Measurements from ENCODE around the gene PADI1. TPM values are rescaled to one million over a fixed set of nuclear protein-coding genes. Genes with fewer than 3 reads are reported as not detected.
A peak's percentile ranks its signal among the peaks of the same experiment; 100 is the strongest.

PADI1 gene
- total RNA-seq, 2 donors from 2014 or later = not detected

DNA sequence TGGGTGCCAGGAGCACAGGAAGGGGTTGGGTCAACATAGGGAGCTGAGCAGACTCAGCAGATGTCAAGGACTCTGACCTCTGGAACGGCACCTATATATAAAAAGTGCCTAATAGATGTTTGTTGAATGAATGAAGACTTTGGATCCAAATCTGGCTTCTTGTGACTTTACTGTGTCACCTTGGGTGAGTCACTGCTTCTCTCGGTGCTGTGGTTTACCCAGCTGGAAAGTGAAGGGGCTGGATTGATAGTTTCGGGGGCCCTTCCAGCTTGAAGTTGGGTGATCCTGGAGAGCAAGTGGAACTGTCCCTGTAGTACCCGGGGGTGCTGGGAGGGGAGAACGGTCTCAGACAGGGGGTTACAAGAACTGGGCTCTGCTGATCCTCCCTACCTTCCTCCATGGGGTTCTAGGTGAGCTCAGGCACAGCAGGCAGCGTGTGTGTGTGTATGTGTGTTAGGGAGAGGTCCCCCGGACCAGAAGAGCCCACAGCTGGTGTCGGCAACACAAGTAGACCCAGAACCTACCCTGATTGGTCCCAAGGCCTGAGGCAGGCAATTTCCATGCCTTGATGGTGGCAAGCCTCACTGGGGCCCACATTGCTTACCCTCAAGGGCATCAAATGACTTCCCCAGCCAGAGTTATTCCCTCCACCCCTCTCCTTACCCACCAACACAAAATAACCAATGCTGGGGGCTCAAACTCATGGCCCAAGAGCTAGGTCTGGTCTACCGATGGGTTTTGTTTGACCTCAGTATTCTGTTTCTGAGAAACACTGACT is 5.5 kb upstream of the PADI1 start:
- ATAC-seq (replicated peaks) = peak; percentile 53
- Mint-ChIP-seq H3K27me3 (peaks cover 11% of the 10 kb centered on the region), H3K4me1 (peaks cover 35% of the 10 kb centered on the region), H3K36me3 (ENCODE audit: low read depth) (no peaks in the 10 kb centered on the region), H3K27ac (no peak overlapping the region), H3K4me3 (no peak overlapping the region), H3K9me3 (no peaks in the 10 kb centered on the region)

DNA sequence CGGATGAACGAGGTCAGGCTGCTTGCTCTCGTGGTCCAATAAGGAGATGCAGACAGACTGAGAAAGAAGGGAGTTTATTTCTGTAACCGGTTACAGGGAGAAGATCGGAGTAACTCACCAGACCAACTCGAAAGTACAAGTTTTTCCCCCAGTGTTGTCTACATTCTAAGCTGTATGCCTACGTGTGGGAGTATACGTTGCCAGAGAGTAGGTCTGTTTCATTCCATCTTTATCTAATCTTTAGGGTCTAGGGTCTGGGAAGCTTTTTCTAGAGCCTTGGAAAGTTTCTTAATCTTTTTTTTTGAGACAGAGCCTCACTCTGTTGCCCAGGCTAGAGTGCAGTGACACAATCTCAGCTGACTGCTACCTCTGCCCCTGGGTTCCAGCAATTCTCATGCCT is 4.7 kb upstream of the PADI1 start:
- Mint-ChIP-seq H3K27me3 (peaks cover 13% of the 10 kb centered on the region), H3K9me3 (no peaks in the 10 kb centered on the region), H3K4me1 (peaks cover 34% of the 10 kb centered on the region), H3K27ac (no peak overlapping the region), H3K36me3 (ENCODE audit: low read depth) (no peaks in the 10 kb centered on the region), H3K4me3 (no peak overlapping the region)
- no peak for ATAC-seq (replicated peaks)

DNA sequence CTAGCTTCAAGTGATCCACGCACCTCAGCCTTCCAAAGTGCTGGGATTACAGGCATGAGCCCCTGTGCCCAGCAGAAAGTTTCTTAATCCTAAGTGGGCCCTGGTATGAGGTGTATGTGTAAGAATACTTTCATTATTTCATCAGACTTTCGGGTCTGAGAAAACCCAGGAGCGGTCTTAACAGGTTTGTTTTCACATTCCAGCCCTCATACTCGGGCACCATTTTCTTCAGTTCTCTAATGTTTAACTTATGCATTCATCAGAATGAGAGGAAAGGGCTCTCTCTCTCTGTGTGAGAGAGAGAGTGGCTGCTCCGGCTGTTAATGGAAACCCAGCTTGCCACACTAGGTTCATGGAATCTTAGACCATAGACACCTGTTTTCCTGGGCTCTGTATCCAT is 4.2 kb upstream of the PADI1 start:
- no peaks in the 10 kb centered on the region for H3K9me3 Mint-ChIP-seq
- no peaks in the 10 kb centered on the region for H3K36me3 Mint-ChIP-seq (ENCODE audit: low read depth)
- peak overlapping the region; percentile 74 for H3K27ac Mint-ChIP-seq
- H3K4me1 Mint-ChIP-seq = peaks cover 34% of the 10 kb centered on the region
- no peak for ATAC-seq (replicated peaks)
- H3K4me3 Mint-ChIP-seq = peak overlapping the region; percentile 64
- H3K27me3 Mint-ChIP-seq = peaks cover 16% of the 10 kb centered on the region

DNA sequence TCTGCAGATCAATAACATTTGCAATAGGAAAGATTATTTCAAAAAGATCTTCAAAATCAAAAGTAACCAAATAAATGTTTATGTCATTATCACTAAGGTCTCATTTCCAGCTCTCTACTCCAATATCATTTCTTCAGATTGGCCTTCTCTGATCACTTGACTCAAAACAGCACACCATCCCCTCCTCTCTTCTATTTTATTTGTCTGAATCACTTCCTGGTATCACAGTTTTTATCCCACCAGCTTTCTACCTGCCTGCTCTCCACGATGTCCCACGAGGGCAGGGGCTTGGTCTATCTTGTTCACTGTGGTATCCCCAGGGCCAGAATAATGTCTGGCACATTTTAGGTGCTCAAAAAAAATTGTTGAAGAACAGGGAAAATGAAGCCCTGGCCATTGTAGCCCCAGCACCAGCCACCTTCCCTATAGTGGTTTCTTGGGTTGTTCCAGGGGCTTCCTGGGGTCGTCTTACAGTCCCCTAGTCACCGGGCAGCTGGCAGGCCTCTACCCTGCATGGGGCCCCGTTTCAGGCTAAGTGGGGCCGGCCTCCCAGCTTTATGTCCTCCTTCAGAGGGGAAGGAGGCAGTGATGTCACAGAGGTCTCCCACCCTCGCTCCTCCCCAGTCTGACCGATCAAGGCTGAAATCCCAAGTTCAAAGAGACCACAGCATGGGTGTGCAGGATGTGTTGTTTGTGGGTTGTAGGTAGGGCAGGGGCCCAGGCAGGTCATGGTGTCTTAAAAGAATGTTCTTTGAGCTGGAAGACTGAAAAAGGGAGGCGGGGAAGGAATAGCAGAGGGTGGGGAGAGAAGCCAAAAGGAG is 3.5 kb upstream of the PADI1 start:
- Mint-ChIP-seq H3K27me3 (peaks cover 17% of the 10 kb centered on the region), H3K36me3 (ENCODE audit: low read depth) (no peaks in the 10 kb centered on the region), H3K27ac (peak overlapping the region; percentile 74), H3K4me1 (peaks cover 34% of the 10 kb centered on the region), H3K4me3 (peak overlapping the region; percentile 64), H3K9me3 (no peaks in the 10 kb centered on the region)
- ATAC-seq (replicated peaks) = peak; percentile 69

DNA sequence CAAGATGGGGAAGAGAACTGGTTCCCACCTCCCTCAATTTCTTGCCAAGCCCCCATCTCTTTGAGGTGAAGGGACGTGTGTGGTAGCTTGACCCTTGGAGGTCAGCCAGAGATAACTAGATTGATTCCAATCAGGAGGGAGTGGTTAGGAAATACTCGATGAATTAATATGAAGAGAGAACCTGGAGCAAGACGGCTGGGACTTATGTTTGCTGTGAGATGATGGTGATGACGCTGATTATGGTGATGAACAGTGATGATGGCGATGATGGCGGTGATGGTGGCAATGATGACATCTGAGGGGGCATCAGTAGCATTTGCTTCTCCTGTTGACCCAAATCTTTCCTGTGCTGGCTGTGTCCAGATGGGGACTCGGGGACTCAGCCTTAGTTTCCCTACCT is 724 bp downstream of the PADI1 start:
- H3K4me1 Mint-ChIP-seq = peaks cover 35% of the 10 kb centered on the region
- ATAC-seq (replicated peaks) = no peak
- H3K9me3 Mint-ChIP-seq = no peaks in the 10 kb centered on the region
- peaks cover 18% of the 10 kb centered on the region for H3K27me3 Mint-ChIP-seq
- no peaks in the 10 kb centered on the region for H3K36me3 Mint-ChIP-seq (ENCODE audit: low read depth)
- H3K27ac Mint-ChIP-seq = no peak overlapping the region
- no peak overlapping the region for H3K4me3 Mint-ChIP-seq

DNA sequence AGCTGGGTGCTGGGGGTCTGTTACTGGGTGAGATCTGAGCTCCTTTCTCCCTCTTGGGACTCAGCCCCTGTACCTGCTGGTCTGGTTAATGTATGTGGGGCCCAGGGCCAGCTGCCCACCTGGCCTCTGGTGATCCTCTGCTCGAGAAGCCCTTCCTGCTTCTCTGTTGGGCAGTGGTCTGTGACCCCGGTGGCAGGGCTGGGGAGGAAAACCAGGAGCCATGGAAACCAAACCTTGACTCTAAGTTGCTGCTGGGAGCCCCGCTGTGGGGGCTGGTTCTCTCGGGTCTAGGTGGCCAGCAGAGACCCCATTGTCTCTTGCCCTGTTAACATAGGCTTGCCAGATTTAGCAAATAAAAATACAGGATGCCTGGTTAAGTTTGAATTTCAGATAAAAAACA is 1.3 kb downstream of the PADI1 start:
- ATAC-seq (replicated peaks) = no peak
- Mint-ChIP-seq H3K4me1 (peaks cover 31% of the 10 kb centered on the region), H3K36me3 (ENCODE audit: low read depth) (no peaks in the 10 kb centered on the region)

DNA sequence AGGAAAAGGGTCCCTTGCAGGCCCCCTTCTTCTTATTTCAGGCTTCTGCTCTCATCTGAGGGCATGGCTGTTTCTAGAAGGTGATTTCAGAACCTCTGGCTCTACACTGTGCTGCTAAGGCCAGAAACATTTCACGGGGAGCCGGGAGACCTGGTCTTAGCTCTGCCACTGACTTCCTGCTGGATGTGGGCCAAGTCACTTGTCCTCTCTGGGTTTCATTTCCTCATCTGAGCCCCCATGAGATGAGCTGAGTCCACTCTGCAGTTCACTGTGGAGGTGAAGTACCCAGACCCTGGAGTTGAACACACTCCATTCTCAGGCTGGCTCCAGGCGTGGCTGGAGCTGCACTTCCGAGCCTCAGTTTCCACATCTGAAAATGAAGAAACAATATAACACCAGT is 2.1 kb downstream of the PADI1 start:
- no peak for ATAC-seq (replicated peaks)
- Mint-ChIP-seq H3K4me1 (peaks cover 22% of the 10 kb centered on the region), H3K4me3 (no peak overlapping the region), H3K9me3 (no peaks in the 10 kb centered on the region), H3K36me3 (ENCODE audit: low read depth) (no peaks in the 10 kb centered on the region), H3K27ac (no peak overlapping the region), H3K27me3 (peaks cover 18% of the 10 kb centered on the region)

More for the DNA sequence above, 1.3 kb downstream of the PADI1 start:
- peaks cover 18% of the 10 kb centered on the region for H3K27me3 Mint-ChIP-seq
- no peak overlapping the region for H3K27ac Mint-ChIP-seq
- no peaks in the 10 kb centered on the region for H3K9me3 Mint-ChIP-seq
- no peak overlapping the region for H3K4me3 Mint-ChIP-seq

DNA sequence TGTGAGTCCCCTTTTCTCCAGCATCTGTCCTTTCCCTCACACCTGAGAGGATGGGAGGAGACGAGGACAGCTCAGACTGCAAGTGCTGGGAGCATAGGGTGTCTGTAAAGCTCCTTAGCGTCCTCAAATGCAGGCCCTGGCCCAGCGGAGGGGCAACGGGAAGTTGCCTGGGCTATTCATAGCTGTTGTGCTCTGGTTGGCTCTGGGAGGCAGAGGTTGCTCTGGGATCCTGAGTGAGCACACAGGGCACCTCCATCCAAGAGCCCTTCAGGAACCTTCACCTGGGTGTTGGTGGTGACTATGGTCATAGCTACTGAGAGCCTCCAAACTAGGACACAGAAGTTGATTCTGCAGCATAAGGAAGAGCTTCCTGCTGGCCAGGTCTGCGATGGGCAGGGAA is 2.6 kb downstream of the PADI1 start:
- Mint-ChIP-seq H3K27me3 (peaks cover 22% of the 10 kb centered on the region), H3K36me3 (ENCODE audit: low read depth) (no peaks in the 10 kb centered on the region), H3K9me3 (no peaks in the 10 kb centered on the region), H3K27ac (no peak overlapping the region), H3K4me1 (peaks cover 23% of the 10 kb centered on the region), H3K4me3 (no peak overlapping the region)
- ATAC-seq (replicated peaks) = peak; percentile 5

DNA sequence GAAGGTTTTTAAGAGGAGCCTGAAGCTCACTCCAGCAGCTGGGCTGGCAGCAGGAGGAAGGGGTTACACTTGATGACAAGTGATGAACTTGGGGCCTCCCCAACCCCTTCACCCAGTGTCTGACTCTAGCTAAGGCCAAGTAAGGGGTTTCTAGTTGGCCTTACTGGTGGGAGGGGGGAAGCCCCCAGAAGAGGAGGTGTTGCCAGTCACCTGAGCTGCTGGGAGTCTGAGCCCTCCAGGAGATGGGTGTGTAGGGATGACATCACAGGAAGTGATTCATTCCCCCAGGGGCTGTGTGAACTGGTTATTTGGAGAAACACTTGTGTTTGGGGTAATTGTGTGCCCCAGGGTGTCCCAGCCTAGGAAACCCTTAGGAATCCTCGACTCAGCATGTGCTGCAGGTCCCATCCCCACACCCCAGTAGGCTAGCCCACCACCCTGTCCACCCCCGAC is 3.1 kb downstream of the PADI1 start:
- Mint-ChIP-seq H3K9me3 (no peaks in the 10 kb centered on the region), H3K27me3 (peaks cover 26% of the 10 kb centered on the region), H3K27ac (no peak overlapping the region), H3K4me3 (no peak overlapping the region), H3K4me1 (peaks cover 24% of the 10 kb centered on the region), H3K36me3 (ENCODE audit: low read depth) (no peaks in the 10 kb centered on the region)
- peak; percentile 97 for ATAC-seq (replicated peaks)

DNA sequence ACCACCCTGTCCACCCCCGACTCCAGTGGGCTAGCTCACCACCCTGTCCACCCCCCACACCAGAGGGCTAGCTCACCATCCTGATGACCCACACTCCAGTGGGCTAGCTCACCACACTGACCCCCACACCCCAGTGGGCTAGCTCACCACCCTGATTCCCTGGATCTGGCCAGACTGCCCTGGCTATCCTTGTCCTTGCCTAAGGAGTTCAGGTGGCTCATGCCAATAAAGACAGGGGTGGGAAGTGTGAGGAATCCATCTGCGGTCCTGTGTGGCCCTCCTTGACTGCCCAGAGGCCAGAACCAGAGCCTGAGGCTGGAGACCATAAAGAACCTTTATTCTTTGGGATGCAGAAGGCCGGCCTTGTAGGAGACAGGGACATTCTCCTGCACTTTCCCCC is 3.6 kb downstream of the PADI1 start:
- H3K4me1 Mint-ChIP-seq = peaks cover 27% of the 10 kb centered on the region
- no peaks in the 10 kb centered on the region for H3K36me3 Mint-ChIP-seq (ENCODE audit: low read depth)
- no peak overlapping the region for H3K4me3 Mint-ChIP-seq
- ATAC-seq (replicated peaks) = no peak
- H3K27ac Mint-ChIP-seq = no peak overlapping the region
- peaks cover 32% of the 10 kb centered on the region for H3K27me3 Mint-ChIP-seq
- H3K9me3 Mint-ChIP-seq = no peaks in the 10 kb centered on the region

DNA sequence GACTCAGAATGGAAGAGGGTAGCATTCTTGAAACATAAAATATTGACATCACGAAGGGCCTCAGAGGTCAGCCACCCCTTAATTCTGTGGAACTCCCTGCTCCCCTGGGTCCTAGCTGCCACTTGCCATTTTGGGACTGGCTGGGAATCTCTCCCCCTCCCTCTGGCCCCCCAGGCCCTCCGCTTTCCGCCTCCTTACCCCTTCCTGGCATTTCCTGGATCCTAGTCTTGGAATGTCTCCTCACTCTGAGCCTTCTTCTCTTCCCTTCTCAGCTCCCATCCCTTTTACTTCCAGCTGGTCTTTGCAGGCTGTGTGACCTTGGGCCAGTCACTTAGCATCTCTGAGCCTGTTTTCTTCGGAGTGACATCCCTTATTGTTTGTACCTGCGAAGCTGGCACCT is 4.5 kb downstream of the PADI1 start:
- ATAC-seq (replicated peaks) = no peak
- H3K27me3 Mint-ChIP-seq = peaks cover 34% of the 10 kb centered on the region
- no peak overlapping the region for H3K27ac Mint-ChIP-seq
- no peaks in the 10 kb centered on the region for H3K9me3 Mint-ChIP-seq
- no peaks in the 10 kb centered on the region for H3K36me3 Mint-ChIP-seq (ENCODE audit: low read depth)
- H3K4me1 Mint-ChIP-seq = peaks cover 20% of the 10 kb centered on the region
- H3K4me3 Mint-ChIP-seq = no peak overlapping the region

DNA sequence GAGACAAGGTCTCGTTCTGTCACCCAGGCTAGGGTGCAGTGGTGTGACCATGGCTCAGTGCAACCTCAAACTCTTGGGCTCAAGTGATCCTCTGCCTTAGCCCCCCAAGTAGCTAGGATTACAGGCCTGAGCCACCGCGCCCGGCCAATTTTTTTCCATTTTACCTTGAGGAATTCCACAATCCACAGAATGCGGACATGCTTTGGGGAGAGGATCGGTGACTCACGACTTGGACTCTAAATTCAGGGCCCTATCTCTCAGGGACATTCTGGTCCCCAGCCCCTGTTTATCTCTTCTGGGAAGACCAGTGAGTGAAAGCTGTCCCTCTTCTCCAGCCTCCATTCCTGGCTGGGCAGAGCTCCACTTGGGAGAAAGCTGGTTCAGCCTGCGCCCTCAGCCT is 5.2 kb downstream of the PADI1 start:
- Mint-ChIP-seq H3K4me3 (no peak overlapping the region), H3K27ac (no peak overlapping the region), H3K4me1 (peaks cover 20% of the 10 kb centered on the region), H3K9me3 (no peaks in the 10 kb centered on the region), H3K36me3 (ENCODE audit: low read depth) (no peaks in the 10 kb centered on the region), H3K27me3 (peaks cover 35% of the 10 kb centered on the region)
- no peak for ATAC-seq (replicated peaks)

DNA sequence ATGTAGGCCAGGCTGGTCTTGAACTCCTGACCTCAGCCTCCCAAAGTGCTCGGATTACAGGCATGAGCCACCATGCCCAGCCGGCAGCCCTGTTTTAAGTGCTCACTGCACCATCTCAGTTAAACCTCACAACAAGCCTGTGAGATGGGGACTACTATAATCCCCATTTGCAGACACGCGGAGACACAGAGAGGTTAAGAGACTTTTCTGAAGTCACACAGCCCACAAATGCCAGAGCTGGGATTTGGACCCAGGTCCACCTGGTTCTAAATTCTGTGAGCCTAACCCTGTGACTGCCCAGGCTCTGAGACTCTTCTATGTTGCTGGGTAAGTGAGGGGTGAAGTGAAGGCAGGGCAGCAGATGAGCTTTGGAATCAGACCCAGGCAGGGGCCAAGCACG is 6.4 kb downstream of the PADI1 start:
- Mint-ChIP-seq H3K4me3 (no peak overlapping the region), H3K27ac (no peak overlapping the region), H3K9me3 (no peaks in the 10 kb centered on the region), H3K36me3 (ENCODE audit: low read depth) (no peaks in the 10 kb centered on the region), H3K27me3 (peaks cover 42% of the 10 kb centered on the region), H3K4me1 (peaks cover 20% of the 10 kb centered on the region)
- ATAC-seq (replicated peaks) = no peak

DNA sequence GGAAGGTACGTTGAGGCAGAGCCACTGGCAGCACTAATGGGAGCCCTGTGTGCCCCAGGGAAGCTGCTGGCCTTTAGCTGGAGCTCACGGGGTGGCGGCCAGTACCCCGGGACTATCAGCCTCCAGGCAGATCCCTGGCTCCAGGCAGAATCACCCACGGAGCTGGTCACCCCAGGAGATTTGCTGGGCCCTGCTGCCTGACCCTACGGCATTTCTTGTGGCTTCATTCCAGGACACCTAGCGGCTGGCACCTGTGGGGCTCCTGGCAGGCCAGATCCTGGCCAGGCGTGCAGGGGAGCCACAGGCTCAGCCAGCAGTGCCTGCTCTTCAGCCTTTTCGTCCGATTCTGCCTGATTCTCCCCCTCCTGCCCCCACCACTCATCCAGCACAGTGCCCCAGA is 7.1 kb downstream of the PADI1 start:
- no peak overlapping the region for H3K27ac Mint-ChIP-seq
- H3K4me3 Mint-ChIP-seq = peak overlapping the region; percentile 47
- no peaks in the 10 kb centered on the region for H3K9me3 Mint-ChIP-seq
- ATAC-seq (replicated peaks) = no peak
- H3K4me1 Mint-ChIP-seq = peaks cover 20% of the 10 kb centered on the region
- peaks cover 42% of the 10 kb centered on the region for H3K27me3 Mint-ChIP-seq
- H3K36me3 Mint-ChIP-seq (ENCODE audit: low read depth) = no peaks in the 10 kb centered on the region

Measured in activated T-helper 17 cell treated with anti-CD3 and anti-CD28 coated beads, Interleukin-2, amount 50 U/mL, for 72 hours (primary cell).